HG03442 (cell line): ENCODE results near the gene SIAE.
A peak's percentile ranks its signal among the peaks of the same experiment; 100 is the strongest.

Experiments used
- ATAC-seq: cut with Tn5 transposase; IDR thresholded peaks from one replicate; pipeline ENCODE4 v1.9.1; 2021; ENCODE audit warnings: mild to moderate bottlenecking, moderate library complexity; ENCODE audit not compliant: unreplicated experiment

SIAE gene, protein sequence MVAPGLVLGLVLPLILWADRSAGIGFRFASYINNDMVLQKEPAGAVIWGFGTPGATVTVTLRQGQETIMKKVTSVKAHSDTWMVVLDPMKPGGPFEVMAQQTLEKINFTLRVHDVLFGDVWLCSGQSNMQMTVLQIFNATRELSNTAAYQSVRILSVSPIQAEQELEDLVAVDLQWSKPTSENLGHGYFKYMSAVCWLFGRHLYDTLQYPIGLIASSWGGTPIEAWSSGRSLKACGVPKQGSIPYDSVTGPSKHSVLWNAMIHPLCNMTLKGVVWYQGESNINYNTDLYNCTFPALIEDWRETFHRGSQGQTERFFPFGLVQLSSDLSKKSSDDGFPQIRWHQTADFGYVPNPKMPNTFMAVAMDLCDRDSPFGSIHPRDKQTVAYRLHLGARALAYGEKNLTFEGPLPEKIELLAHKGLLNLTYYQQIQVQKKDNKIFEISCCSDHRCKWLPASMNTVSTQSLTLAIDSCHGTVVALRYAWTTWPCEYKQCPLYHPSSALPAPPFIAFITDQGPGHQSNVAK

DNA sequence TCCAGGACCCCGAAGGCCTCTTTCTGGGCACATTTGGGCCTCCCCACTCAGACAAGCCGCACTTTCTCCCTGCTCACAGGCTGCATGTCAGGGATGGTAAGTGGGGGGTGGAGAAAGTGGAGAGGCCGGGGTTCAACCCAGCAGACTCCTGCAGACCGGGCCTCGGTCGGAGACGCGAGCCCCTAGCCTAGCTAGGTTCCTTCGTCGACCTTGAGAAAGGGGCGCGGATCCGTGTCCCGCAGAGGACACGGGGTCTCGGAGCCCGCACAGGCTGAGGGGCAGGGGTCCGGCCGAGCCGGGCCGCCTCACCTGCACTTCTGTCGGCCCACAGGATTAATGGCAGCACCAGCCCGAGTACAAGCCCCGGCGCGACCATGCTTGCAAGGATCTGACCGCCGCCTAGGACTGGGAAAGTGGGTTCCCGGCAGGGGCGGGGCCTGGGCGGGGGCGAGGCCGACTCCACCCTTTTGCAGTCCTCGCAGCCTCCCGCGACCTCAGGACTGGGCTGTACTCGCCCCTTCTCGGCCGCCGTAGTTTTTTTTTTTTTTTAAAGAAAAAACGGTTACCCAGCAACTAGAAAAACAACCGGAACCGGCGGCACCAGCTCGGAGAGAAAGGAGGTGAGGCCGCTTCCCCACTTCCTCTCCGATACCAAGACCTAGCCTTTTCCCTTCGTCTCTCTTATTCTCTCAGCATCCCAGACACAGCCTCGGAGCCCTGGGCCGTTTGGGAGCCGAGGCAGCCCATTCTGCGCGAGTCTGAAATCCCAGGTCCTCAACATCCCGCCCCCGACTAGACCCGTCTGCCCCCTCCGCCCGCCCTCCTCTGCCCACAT is at the start of gene SIAE, which contains the start of gene SPA17:
Gene SIAE, minus strand, starts transcription at position 407 of the 835 bp plus-strand sequence. Its CDS starts 31 bp downstream, at position 376.
Gene SPA17, plus strand, starts transcription at position 572 of the 835 bp plus-strand sequence. CDS start 1,361 bp downstream, outside the sequence.
- ATAC-seq, result peak; percentile 86

- ATAC-seq, result no peak
These were observed 48.6 kb upstream of the SIAE start for GRCh38 chr11:124722176-124722575.

GRCh38 chr11:124719534-124719933 is 46.0 kb upstream of the SIAE start:
- ATAC-seq, result no peak

- ATAC-seq, result no peak
These were observed 45.3 kb upstream of the SIAE start for GRCh38 chr11:124718801-124719200.

DNA sequence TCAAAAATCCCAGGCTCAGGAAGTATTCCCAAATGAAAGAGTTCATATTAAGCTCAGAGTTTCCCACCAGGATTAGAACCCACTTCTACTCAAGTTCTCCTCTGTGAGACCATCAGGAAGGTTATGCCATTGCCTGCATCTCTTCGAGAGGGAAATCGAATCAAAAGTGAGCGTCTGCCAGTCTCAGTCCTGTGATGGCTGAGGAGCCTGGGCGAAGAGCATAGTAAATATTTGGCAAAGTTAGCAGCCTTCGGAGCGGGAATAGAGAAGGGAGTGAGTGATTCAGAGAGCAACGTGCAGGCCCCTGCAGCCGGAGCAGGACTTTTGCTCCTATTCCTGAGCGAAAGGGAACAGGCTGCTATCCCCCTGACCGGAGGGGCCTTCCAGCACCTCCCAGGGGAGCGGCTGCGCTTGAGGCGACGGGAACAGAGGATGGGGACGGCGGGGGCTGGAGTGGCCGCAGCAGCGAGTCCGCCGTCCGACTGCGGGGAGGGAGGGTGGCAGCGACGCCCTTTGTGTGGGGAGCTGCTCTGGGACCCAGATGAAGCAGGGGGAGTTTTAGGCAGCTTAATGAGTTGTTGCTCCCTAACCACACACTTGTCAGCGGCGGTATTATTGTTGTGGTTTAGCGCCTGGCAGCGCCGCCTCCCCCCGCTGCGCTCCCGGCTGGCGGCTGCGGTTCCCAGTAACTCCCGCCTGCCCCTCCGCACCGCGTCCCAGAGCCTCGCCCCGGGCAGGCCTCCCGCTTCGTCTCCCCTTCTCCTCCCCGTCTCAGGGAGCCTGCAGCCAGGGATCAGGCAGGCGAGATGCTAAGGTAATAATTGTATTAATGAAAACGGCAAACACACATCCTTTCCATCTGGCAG is 44.5 kb upstream of the SIAE start:
- ATAC-seq, result no peak

- peak; percentile 81 for ATAC-seq
These were observed 43.9 kb upstream of the SIAE start for GRCh38 chr11:124717421-124717785.

DNA sequence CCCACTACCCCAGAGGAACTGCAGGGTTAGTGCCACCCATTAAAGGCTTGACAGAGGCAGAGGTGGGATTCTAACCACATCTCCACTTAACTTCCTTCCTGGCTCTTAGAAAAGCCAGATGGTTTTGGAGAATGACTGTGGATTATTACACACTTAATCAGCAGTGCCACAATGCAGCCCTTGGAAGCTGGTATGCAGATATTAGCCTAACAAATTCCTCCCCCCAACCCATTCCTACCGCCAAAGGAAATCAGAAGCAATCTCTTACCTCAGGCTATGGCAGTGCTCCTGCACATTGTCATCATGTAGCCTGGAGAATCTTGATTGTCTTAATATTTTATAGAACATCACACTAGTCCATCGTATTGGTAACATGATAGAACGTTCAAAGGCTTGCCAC is 43.1 kb upstream of the SIAE start:
- ATAC-seq, result no peak

DNA sequence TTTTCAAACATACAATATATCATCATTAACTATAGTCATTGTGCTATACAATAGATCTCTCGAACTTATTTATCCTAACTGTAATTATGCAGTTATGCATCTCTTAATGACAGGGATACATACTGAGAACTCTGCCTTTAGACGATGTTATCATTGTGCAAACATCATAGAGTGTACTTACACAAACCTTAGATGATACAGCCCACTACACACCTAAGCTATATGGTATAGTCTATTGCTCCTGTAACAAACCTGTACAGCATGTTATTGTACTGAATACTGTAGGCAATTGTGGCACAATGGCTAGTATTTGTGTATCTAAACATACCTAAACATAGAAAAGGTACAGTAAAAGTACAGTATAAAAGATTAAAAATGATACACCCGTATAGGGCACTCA is 38.9 kb upstream of the SIAE start:
- no peak for ATAC-seq

DNA sequence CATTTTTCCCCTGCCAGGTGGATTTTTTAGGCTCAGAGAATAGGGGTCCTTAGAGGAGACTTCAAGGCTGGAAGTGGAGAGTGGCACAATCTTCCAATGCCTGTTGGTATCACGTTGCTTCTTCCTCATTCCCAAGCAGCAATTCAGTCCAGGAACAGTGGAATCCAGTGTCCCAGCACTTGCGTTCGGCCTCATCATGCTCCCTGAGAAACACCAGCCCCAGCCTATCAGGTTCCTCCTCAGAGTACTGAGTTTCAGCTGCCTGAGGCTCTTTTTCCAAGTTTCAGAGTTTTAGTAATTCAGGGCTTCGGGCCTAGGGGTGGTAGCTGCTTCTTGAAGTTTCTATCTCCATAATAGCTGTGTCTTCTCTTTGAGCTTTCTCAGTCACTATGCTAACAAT is 34.3 kb upstream of the SIAE start:
- no peak for ATAC-seq

GRCh38 chr11:124700028-124700427 is 26.5 kb upstream of the SIAE start:
- ATAC-seq, result no peak

DNA sequence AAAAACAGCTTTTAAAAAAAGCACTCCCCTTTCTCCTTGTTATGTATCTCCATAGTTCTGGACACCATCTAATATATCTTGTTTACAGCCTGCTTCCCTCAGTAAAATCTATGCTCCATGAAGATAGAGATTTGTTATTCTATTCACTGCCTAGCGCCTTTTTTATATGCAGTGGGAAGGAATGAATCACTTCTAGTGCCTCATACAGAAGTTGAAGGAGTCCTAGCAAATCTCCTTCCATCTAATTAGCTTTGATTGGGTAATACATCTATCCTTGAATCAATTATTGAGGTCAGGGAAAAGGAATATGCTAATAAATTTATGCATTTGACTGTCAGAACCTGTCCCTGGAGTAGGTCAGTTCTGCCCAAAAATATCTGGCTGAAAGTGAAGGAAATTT is 26.0 kb upstream of the SIAE start:
- ATAC-seq, result no peak

- ATAC-seq, result no peak
These were observed 19.6 kb upstream of the SIAE start for GRCh38 chr11:124693142-124693541.

DNA sequence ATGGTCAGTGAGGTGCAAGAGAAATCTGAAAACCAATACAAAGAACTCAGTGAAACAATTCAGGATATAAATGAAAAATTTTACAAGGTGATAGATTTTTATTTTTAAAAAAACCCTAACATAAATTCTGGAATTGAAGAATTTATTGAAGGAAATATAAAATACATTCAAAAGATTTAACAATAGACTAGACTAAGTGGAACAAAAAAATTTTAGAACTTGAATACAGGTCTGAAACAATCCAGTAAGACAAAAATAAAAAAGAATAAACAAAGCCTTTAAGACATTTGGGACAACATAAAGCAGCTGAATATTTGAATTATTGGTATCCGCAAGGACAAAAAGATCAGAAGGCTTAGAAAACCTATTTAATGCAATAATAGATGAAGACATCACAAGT is 8.9 kb upstream of the SIAE start:
- no peak for ATAC-seq

DNA sequence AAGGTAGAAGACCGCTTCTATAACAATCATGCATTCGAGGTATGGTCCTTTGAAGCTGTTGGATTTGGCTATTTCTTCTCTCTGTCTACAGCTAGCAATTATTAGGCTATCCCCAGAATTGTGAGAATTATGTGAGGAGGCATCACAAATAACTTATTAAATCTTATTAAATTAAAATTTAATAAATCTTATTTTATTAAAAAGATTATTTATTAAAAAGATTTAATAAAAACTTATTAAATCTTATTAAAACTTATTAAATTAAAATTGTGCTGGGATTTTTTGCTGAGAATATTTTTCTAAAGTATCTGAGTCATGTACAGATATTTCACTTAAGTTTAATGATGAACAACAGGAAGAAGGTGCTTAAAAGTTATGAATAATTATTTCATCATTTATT is 7.9 kb upstream of the SIAE start:
- no peak for ATAC-seq

GRCh38 chr11:124678416-124678815 is 4.9 kb upstream of the SIAE start:
- no peak for ATAC-seq

- ATAC-seq, result no peak
These were observed 2.8 kb upstream of the SIAE start for GRCh38 chr11:124676386-124676785.

- no peak for ATAC-seq
These were observed 1.0 kb upstream of the SIAE start for GRCh38 chr11:124674571-124674970.

GRCh38 chr11:124674168-124674517 is 604 bp upstream of the SIAE start:
- ATAC-seq, result no peak

GRCh38 chr11:124672536-124673215 is 863 bp downstream of the SIAE start:
- no peak for ATAC-seq

DNA sequence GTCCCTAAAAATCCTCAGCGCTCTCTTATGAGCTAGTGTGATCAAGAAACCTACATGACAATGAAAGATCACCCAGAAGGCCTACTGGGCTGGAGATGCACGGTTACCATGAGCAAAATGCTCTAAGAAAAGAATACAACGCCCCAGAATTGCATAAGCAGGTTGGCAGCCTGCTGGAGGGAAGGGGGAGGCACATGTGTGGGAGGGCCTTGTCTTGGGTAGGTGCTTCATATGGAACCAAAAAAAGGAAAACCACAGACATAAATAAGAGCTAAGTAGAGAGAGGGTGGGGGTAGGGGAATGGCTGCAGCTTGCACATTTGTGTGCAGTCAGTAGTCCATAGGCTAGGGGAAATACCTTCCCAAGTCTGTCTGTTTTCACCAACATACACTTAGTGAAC is 2.8 kb downstream of the SIAE start:
- ATAC-seq, result no peak
